ENCODE data around the gene FAM149A. TPM values are rescaled to one million over a fixed set of nuclear protein-coding genes. Genes with fewer than 3 reads are reported as not detected.

Gene FAM149A
- total RNA-seq, 1 donor from 2014 or later, result under 0.01 TPM

DNA sequence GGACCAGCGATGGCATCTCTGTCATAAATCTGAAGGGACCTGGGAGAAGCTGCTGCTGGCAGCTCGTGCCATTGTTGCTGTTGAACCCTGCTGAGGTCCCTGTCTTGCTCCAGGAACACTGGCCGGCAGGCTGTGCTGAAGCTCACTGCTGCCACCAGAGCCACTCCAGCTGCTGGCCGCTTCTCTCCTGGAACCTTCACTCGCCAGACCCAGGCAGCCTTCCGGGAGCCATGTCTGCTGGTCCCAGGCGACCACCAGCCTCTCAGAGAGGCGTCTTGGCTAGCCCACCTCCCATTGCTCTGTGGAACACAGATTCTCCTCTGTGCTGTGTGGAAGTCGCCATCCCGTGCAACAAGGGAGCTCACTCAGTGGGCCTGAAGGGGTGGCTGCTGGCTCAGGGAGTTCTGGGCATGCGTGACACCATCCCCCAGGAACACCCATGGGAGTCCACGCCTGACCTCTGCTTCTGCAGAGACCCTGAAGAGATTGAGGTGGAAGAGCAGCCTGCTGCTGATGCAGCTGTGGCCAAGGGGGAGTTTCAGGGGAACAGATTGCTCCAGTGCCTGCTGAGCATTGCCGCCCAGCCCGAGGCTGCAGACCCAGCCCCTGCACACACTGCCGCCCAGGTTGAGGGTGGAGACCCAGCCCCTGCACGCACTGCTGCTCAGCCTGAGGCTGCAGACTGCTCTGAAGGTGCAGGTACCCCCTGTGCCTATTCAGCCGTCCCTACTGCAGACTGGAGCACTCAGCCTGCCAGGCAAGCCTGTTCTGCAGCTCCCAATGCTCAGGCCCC, 53.7 kb downstream of the FAM149A start:
- DNase-seq (ENCODE audit: low read depth in 2 of 2), result no peak

DNA sequence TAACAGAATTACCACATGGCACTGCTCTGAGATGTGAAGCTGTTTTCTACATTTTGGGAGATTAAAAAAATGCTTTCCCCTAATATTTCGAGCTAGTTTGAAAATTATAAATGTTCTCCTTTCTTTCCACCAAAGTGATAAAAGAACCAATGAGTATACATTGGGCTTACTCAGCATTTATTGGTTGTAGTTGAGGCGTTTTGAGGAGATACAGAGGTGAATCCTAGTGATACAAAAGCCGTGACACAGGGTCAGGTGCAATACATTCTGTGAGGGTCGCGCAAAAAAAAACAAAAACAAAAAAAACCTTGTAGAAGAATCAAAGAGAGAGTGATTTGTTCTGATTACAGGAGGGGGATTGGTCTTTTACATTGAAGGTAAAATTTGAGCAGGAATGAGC, 54.5 kb downstream of the FAM149A start:
- no peak for DNase-seq (ENCODE audit: low read depth in 2 of 2)

DNA sequence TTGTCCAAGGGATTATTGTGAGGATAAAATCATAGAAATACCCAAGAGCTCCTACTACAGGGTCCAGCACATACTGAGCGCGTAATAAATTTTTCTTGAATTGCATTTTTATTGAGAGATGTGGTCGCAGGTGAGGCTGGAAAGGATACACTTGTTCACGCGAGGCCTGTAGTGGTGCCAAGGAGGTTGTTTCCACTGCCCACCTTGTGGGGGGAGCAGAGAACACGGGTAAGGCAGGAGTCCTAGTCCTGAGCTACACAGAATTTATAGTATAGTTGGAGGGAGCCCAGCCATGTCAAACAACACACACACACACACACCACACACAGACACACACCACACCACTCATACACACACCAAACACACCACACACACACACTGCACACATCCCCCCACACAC, 55.1 kb downstream of the FAM149A start:
- DNase-seq (ENCODE audit: low read depth in 2 of 2), result no peak

DNA sequence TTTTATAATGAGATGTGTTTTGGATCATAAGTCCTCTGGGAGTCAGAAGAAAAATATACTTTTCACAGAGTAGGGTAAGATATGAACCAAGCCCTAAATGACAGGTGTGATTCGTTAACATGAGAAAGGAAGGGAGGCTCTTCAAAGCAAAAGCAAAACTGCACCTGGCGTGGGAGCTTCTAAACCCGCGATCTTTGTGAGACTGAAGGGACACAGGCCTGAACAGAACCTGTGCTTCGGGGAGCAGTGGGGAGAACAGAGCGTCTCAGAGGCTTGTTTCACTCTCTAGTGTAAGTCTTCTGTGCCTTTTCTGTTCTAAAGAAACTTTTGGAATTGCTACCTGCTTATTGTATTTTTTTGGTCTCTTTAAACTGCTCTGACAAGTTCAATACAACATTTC, 56.6 kb downstream of the FAM149A start:
- DNase-seq (ENCODE audit: low read depth in 2 of 2), result no peak

DNA sequence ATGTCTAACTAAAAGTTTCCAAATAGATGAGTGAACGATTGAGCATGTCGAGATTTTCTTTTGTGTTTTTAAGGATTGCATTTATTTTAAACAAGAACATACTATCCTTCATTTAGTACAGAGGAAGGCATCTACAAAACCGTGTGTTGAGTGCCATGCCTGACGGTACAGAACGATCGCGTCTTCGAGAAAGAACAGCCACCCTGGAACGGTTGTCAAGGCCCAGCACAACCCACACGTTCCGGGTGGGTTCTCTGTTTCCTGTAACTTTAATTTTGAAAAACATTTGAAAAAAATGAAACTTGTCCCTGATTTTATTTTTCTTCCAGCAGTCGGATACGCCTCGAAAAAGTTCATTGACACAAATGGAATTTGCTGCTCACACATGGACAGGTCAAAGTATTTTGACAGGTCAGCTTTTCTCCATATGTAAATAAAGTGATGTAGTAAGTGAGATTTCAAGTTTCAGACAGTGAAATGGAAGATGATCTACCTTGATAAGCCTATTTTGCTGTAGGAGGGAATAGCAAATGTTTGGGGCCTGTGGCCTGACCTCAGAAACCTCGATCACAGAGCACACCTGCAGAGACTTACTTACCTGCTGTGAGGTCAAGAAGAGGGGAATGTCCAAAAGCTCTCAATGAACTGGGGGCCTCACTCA, 62.5 kb downstream of the FAM149A start:
- DNase-seq (ENCODE audit: low read depth in 2 of 2), result no peak

DNA sequence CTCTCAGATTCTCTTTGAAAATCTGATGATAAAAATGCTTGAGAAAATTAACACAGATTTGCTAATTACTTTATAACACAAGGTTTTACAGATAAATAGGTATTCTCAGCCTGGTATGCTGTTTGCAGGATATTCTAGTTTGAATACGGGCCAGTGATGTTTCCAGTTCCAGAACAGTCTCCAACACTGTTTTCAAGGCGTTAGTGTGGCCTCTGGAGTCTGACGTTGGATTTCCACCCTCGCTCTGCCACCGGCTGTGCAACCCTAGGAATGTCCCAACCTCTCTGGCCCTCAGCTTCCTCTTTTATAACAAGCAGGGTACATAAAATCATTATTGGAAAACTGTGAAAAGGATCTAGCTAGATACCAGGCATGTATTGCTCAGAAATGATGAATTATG, 63.1 kb downstream of the FAM149A start:
- no peak for DNase-seq (ENCODE audit: low read depth in 2 of 2)

DNA sequence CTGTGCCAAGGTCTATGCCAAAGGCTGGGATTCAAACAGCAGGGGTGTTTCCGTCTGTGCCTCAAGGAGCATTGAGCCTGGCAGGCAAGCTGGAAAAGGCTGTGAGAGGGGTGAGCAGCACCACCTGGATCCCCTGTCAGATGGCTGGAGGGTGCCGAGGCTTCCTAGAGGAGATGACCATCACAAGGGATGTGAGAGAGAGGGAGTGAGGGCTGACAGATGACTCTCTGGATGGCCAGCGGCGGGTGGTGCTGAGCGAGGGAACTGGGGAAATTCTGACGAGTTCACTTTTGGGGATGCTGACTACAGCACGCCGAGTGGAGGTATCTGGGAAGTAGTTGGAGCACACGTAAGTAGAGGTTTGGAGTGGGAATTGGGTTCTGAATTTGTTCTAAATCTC, 64.2 kb downstream of the FAM149A start:
- no peak for DNase-seq (ENCODE audit: low read depth in 2 of 2)

DNA sequence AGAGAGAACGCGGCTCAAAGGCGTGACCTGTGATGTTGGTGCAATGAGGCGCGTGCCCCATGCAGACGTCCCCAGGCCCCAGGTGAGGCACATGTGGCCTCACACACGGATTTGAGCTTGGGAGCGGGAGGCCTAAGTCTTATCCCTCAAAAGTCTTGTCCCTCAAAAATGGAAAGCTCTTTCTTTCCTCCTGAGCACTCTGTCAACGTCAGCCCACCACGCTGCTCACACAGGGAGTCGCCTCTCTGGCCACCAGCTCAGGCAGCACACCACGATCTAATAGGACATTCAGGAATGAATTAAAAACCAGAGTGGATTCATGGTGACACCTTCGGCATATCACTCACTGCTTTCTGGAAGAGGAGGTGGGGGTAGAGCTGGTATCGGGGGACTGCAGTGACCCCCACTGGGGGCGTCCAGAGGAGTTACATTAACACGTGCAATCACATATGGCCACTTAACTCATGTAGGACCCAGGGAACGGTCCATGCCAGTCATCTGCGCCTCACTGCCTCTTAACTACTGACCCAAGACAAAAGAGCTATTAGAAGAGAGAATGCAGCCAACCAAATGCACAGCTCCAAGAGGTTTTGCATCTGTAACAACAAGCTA, 64.9 kb downstream of the FAM149A start:
- no peak for DNase-seq (ENCODE audit: low read depth in 2 of 2)

DNA sequence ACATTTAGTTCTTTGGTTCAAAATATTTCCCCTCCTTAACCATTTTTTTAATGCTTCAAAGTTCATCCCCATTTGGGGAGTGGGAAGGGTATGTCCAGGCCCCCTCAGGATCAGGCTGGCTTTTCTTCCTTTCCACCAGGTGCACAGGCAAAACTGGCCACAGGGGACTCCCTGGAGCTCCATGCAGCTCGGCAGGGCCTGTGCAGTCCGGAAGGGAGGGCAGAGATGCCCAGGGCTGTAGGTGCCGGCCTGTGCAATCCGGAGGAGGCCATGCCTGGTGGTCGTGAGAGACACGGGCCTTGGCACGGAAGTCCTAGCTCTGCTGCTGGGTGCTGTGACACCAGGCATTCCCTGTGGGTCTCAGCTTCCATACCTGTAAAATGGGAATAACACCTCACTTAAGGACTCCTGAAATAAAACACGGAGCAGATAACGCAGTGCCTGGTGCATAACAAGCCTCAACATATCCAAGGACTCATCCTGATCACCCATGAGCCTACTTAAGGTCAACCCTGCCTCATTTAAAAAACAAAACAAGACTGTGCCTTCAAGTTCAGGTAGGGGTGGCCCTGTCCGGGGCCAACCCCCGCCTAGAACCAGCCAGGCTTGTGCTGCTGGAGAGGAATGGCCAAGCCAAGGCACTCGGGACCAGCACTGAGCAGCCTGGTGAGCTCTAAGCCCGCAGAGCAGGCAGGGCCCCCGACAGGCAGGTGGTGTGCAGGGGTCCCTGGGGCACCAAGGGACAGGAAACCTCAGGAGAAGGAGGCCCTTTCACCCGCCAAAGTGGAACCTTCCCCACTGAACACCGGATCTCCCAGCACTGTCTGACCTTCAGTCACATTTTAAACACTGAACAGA, 65.7 kb downstream of the FAM149A start:
- DNase-seq (ENCODE audit: low read depth in 2 of 2), result no peak

DNA sequence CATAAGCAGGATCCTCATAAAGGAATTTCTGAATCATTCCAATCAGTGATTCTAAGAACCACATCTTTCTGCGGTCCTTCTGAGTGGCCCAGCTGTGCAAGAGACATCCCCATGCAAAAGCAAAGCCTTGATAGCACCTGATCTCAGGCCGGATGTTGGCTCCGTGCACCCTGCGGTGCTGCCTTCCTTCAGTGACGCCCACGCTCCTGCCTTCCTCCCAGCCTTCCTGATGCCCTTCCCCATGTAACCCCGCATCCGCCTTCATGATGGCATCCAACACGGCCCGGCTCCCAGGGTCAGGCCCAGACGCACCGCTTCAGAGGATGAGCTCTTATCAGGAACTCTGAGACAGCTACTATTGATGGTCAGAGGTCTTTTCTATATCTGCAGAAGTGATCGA, 66.5 kb downstream of the FAM149A start:
- no peak for DNase-seq (ENCODE audit: low read depth in 2 of 2)

DNA sequence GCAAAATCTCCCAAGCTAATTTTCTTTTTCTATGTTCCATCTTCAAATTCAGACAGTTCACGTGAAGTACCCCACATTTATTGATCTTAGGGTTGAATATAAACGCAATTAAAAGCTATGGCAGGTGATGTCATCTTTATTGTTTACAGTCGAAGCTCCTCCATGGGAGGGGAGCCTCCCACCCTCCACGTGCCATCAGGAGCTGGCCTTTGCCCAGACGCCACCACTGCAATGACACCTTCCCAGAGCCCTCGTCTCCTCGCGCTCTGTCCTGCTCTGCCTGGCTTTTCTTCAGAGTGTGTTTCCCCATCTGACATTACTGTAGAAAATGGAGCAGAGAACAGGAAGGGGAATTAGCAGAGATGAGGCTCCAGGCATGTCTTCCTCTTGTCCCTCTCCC, 68.0 kb downstream of the FAM149A start:
- DNase-seq (ENCODE audit: low read depth in 2 of 2), result no peak

DNA sequence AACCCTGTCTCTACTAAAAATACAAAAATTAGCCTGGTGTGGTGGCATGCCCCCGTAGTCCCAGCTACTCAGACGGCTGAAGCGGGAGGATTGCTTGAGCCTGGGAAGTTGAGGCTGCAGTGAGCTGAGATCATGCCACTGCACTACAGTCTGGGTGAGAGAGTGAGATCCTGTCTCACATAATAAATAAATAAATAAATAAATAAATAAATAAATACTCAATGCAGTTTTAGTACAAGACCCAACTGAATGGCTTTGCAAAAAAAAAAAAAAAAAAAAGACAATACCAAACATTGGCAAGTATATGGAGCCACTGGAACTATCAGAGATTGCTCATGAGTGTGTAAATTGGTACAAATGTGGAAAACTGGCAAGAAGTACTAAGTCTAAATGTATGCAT, 83.6 kb downstream of the FAM149A start:
- DNase-seq (ENCODE audit: low read depth in 2 of 2), result no peak

DNA sequence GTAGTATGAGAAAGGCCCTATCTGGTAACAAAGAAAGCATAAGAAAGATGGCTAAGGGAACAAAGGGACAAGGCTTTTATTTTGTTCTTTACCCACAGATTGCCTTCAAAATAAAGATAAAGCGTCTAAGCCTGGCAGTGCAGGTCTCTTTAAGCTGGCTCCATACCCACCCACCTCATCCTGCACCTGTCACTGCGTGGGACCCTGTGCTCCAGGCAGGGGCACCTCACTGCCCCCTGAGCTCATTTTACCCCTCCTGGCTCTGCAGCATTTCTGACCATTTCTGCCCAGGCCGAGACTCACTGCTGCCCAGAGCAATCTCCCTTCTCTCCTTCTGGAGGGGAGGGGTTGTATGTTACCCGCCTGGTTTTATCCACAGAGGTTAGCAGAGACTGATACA, 85.2 kb downstream of the FAM149A start:
- DNase-seq (ENCODE audit: low read depth in 2 of 2), result no peak

DNA sequence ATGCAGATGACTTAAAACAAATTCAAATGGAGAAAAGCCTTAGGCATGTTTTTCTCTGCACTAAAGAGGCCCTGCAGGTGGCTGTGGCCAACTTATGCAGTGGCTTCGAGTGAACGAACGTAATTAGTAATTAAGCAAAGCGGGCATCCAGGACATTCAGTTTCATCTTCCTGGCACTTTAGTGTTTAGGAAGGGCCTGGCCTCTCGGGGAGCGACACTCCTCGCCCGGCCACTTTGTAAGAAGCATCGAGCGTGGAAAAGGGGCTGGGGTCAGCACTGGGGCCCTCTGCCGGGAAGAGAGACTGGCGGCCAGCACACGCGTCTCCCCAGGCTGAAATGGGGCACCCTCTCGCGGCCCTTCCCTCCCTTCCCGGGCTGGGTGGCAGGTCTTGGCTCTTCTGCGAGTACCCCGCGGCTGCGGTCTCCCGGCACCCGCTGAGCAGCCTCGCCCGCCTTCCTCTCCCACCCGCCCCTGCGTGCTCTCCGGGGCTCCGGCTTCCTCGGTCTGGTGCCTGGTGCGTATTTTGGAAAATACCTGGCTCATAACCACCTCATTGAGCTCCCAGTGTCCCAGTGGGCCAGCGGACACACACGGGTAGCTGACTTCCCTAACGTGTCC, 86.2 kb downstream of the FAM149A start:
- peak; percentile 14 to 16 for DNase-seq (ENCODE audit: low read depth in 2 of 2)

DNA sequence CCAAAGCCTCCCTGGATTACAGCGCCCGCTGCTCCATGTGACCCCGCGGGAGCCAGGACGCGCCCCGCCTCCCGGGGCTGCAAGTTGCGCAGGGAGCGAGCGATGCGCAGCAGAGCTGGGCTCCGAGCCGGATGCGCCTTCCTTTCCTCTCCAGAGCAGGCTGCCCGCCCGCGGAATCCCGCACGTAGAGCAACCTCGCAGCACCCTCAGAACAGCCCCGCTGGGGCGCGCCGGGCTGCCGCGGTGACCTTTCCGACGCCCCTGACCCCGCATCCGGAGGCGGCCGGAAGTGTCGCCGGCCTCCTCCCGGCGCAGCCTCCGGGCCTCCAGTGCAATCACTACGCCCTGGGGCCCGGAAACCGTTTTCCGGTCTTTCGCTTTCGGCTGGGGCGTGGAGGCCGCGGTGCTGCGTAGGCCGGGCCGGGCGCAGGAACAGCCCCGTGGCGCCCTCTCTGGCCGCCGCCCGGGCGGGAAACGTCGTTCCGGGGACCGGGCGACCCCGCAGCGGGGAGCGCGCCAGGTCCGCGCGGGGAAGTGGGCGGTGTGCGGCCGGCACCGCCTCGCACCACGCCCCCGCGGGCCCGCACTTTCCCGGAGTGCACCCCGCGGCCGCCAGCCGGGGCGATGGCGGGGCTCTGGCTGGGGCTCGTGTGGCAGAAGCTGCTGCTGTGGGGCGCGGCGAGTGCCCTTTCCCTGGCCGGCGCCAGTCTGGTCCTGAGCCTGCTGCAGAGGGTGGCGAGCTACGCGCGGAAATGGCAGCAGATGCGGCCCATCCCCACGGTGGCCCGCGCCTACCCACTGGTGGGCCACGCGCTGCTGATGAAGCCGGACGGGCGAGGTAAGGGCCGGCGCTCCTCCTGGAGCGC, 86.9 kb downstream of the FAM149A start, which contains the start of gene CYP4V2:
Gene CYP4V2, plus strand, starts transcription at position 368 of the 866 bp plus-strand sequence. Its CDS starts 257 bp downstream, at position 625.
- DNase-seq (ENCODE audit: low read depth in 2 of 2), result peak; percentile 76 to 82

DNA sequence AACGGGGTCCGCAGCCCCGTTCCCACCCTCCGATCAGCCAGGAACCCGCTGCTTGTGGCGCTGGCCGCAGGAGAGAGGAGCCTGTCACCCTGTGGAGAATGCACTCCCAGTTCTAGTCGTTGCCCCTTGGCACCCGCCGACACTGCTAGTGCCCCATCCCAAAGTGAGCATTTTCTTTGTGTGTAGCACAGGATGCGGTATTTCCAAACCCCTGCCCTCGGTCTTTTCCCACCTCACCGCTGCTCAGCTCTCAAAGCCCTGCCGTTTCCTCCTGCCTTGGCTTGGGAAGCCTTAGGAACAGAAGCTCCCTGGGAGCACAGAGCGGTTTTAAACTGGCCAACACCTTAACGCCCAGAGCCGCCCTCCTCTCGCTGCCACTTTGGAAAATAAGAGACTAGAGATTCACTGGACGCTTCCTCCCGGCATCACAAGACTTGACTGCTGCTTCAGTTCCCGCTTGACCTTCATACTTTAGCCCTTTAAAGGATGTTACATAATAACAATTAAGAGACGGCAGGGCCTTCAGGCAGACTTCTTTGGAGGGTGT, 87.6 kb downstream of the FAM149A start:
- peak; percentile 36 to 49 for DNase-seq (ENCODE audit: low read depth in 2 of 2)

DNA sequence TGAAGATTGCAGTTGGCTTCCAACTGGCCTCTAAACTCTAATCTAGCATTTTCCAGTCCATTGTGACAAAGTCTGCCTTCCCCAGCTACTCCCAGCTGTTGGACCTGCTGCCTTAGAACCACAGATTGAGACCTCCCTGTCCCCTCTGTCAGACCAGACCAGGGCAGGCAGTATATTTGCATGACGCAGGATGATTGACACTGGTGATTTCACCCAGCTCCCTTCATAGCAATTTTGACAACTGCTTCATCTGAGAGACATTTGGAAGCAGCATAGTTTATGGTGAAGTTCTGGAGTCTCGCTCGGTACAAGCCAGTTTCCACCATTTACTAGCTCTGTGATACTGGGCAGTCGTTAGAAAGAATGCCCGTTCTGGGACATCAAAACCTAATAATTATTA, 89.3 kb downstream of the FAM149A start:
- no peak for DNase-seq (ENCODE audit: low read depth in 2 of 2)

DNA sequence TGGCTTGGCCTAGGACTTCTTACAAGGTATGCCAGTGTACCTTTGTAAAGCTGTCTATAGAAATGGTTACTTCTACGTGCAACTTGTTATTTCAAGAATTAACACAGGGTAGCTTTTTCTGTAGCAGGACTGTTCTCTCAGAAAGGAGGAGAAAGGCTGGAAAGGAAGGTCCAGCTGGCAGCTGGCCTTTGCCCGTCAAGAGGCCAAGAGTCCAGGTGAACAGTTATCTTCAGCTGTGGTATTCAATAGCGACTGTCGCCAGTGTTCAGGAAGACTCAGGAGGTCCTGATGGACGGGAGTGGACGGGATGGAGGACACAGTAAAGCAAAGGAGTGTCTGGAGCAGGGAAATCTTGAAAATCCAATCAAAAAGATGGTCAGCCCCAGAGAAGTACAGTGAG, 91.6 kb downstream of the FAM149A start:
- DNase-seq (ENCODE audit: low read depth in 2 of 2), result no peak

DNA sequence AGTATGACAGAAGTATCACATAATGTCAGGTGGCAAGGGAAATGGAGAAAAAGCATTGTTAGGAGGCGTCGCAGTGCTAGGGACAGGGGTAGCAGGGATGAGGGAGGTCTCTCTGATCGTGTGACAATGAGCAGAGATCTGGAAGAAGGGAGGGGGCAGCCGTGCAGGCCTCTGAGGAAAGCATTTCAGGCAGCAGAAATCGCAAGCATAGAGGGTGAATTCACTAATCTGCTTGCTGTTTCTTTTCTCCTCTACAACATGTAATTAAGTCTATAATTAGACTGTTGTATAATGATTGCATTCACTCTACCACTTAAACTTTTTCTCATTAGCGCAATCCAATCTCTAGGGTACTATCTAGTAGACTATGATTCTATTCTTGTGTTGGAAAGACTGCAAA, 96.0 kb downstream of the FAM149A start:
- no peak for DNase-seq (ENCODE audit: low read depth in 2 of 2)

DNA sequence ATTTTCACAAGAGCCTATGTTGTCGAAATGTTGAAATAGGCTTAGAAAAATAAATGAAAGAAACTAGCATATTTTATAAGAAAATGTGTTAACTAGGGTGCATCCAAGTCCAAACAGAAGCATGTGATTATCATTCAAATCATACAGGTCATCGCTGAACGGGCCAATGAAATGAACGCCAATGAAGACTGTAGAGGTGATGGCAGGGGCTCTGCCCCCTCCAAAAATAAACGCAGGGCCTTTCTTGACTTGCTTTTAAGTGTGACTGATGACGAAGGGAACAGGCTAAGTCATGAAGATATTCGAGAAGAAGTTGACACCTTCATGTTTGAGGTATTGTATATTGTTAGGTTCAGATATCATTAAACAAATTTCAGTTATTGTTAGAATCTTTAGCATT, 96.5 kb downstream of the FAM149A start:
- no peak for DNase-seq (ENCODE audit: low read depth in 2 of 2)

All from lung microvascular endothelial cell (primary cell).